Right lobe of liver (tissue), 6 donors: ENCODE results near the gene PHF14. TPM values are rescaled to one million over a fixed set of nuclear protein-coding genes. Genes with fewer than 3 reads are reported as not detected.

ENCODE experiments used
- ATAC-seq, 4 donors: fragments of 200-7000 bp; cut with Tn5 transposase; one replicate each; pipeline ENCODE4 v1.9.1; 2020; ENCODE audit warnings: mild to moderate bottlenecking in 4 of 4, moderate library complexity in 4 of 4
- DNase-seq, 3 donors: peaks; one replicate each; pipeline ENCODE4 v3.0.0-alpha.2; 2020
- H3K27ac ChIP-seq, 3 donors: fragments of 200-600 bp; one replicate each; pipeline ENCODE4 v1.8.0; 2022
- H3K27me3 ChIP-seq, 2 donors: fragments of 200-600 bp; one replicate each; pipeline ENCODE4 v1.8.0; 2022
- H3K36me3 ChIP-seq, 4 donors: fragments of 200-600 bp; sonication (generic) in 1 of 4; one replicate each; pipeline versions ENCODE4 v1.5.1 to v1.8.0; 2017 to 2022; ENCODE audit warnings: control low read depth in 1 of 4
- H3K4me1 ChIP-seq, 4 donors: fragments of 200-600 bp; sonication (generic) in 1 of 4; one replicate each; pipeline versions ENCODE4 v1.5.1 to v1.8.0; 2017 to 2022; ENCODE audit warnings: control low read depth in 1 of 4
- H3K4me3 ChIP-seq, 3 donors: fragments of 200-600 bp; one replicate each; pipeline ENCODE4 v1.8.0; 2022
- H3K9me3 ChIP-seq, 4 donors: fragments of 200-600 bp; sonication (generic) in 1 of 4; one replicate each; pipeline versions ENCODE4 v1.5.1 to v1.8.0; 2017 to 2022; ENCODE audit warnings: control low read depth in 1 of 4
- POLR2A ChIP-seq: fragments of 450-650 bp; IDR thresholded peaks from one replicate; pipeline ENCODE4 v1.6.1; 2017; ENCODE audit warnings: antibody characterized with exemption, mild to moderate bottlenecking
- WGBS: methylation state at CpG from one replicate; pipeline ENCODE4 v1.1.6; 2018; ENCODE audit warnings: low coverage, low lambda C conversion rate; ENCODE audit not compliant: insufficient coverage; ENCODE audit errors: missing lambda C conversion rate; 5-methylcytosine and 5-hydroxymethylcytosine counted together
- intact Hi-C, 2 donors: fragments of 100-400 bp; cut with DNase I; formaldehyde crosslinking; loops; one replicate each; pipeline versions ENCODE4 v1.11.2 to v1.14.1; 2022
- total RNA-seq, 6 experiments: library from RNA; depleted of rRNA in 2 of 6; stranded (reverse); fragments of >200 nt in 2 of 6; fragmentation: NEBNext Ultra II Directional in 3 of 6; extraction: Animal tissue kit (Norgen Biotek cat#: 25700) in 3 of 6; gene quantifications; one replicate each; pipeline versions ENCODE4 v1.1.0 to v1.2.4, GENCODE V29; 2016 to 2023
- TF ChIP-seq, protein P1 (sequence below), 4 donors: fragments of 200-600 bp in 3 of 4; fragments of 450-650 bp in 1 of 4; IDR thresholded peaks; one replicate each; pipeline versions ENCODE4 v1.5.1 to v1.8.0; 2016 to 2022; ENCODE audit warnings: antibody characterized with exemption in 4 of 4, mild to moderate bottlenecking in 2 of 4
- donor health status: DM: no; HTN: yes; CAD: no.
- donor health status: DM: no; HTN: no; CAD: no.
- donor health status: DM: no; HTN: no; CAD: no.
- donor health status: DM: no; HTN: yes; CAD: no.
- donor health status: DM: no; HTN: yes; CAD: no.

PHF14 gene
- total RNA-seq, 6 experiments from 2014 or later, result 13.5 to 25.7 (median 16.7) TPM

DNA sequence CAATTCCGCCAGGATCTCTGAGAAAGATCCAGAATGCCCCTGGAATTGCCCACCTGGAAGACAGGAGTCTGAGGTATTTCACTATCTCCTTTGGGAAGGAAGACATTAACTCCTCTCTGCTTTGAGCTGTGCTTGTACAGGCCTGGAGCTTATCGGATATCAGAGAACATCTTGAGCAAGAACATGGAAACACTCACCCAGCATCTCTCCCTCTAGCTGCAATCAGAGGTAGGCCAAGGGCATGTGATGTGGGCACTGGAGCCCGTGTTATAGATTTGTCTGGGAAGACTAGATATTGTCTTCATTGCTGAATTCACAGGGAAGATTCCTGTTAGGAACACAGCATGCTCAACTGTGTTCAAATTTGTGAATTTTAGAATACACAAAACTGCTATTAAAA, 233.9 kb downstream of the PHF14 start:
- Histone ChIP-seq H3K4me1 (peaks cover 3 to 8% (median 3%) of the 10 kb centered on the region in 4 donors), H3K27me3 (no peaks in the 10 kb centered on the region), H3K4me3 (no peak overlapping the region), H3K36me3 (peaks cover 0 to under 1% (median 0%) of the 10 kb centered on the region in 4 donors), H3K9me3 (no peaks in the 10 kb centered on the region), H3K27ac (no peak overlapping the region)
- DNase-seq, result no peak
- peak in 1 of 4 donors; percentile 13 for ATAC-seq
- WGBS, result 100% methylated on average over 1 of the region's 3 CpGs
- TF ChIP-seq, protein P1, sequence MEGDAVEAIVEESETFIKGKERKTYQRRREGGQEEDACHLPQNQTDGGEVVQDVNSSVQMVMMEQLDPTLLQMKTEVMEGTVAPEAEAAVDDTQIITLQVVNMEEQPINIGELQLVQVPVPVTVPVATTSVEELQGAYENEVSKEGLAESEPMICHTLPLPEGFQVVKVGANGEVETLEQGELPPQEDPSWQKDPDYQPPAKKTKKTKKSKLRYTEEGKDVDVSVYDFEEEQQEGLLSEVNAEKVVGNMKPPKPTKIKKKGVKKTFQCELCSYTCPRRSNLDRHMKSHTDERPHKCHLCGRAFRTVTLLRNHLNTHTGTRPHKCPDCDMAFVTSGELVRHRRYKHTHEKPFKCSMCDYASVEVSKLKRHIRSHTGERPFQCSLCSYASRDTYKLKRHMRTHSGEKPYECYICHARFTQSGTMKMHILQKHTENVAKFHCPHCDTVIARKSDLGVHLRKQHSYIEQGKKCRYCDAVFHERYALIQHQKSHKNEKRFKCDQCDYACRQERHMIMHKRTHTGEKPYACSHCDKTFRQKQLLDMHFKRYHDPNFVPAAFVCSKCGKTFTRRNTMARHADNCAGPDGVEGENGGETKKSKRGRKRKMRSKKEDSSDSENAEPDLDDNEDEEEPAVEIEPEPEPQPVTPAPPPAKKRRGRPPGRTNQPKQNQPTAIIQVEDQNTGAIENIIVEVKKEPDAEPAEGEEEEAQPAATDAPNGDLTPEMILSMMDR (IDR thresholded peaks at IDR 0.05), result no peak
- TF ChIP-seq POLR2A, result no peak
- intact Hi-C loops, result loop anchor here in 1 of 2 donors (10.0 kb wide), 1 partner anchor 127 kb away; no protein-coding TSS in a partner anchor

DNA sequence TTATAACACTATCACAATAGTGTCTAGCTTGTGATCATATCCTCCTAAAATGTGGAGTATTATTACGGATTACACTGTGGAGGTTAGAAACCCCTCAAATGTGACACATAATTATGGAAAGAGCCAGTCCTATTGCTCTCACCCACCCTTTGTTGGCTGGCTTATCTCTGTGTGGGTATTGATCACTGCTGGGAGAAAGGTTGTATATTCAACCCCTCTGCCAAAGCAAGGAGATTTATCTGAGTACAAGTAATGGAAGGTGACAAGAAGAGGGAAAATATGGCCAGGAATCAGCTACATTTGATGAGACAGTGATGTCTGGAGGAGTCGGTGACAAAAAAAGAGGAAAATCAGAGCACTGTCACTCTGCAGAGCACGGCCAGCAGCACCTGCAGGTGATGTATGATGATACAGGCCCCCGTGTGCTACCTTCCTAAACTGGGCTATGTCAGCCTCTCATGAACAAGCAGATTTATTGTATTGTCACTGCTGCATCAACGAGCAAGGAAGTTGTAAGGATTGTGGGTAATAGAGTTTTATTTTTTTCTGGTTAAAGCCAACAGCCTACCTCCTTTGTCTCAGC, 235.3 kb downstream of the PHF14 start:
- Histone ChIP-seq H3K4me3 (no peak overlapping the region), H3K9me3 (no peaks in the 10 kb centered on the region), H3K4me1 (peaks cover 3 to 22% (median 8%) of the 10 kb centered on the region in 4 donors), H3K27me3 (no peaks in the 10 kb centered on the region), H3K36me3 (no peaks in the 10 kb centered on the region), H3K27ac (no peak overlapping the region)
- ATAC-seq (no peak), DNase-seq (no peak)
- intact Hi-C loops, result loop anchor here in 1 of 2 donors (10.0 kb wide), 1 partner anchor 126 kb away; no protein-coding TSS in a partner anchor
- no peak for TF ChIP-seq POLR2A
- TF ChIP-seq, protein P1 (IDR thresholded peaks at IDR 0.05), result no peak
- WGBS, result 74% methylated on average over 5 of the region's 5 CpGs

DNA sequence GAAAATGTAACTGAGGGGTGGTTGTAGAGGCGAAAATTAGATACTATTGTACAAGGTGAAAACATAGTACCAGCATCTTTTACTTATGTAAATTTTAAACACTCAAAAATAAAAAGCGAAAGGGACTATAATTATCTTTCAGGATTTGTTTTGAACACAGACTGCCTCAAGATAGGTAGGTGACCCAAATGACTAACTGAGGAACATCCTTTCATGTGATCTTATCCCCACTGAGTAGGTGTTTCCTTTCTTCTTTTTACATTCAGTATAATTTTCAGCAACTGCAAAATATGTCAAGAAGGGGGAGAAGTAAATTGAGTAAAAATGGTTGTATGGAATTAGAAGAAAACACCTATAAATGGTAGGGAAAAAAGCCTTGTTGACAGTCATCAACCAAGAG, 236.7 kb downstream of the PHF14 start:
- DNase-seq (no peak), ATAC-seq (no peak)
- no peak for TF ChIP-seq POLR2A
- TF ChIP-seq, protein P1 (IDR thresholded peaks at IDR 0.05), result no peak
- H3K27ac ChIP-seq, result no peak overlapping the region
- H3K9me3 ChIP-seq, result no peaks in the 10 kb centered on the region
- H3K4me1 ChIP-seq, result peaks cover 3 to 32% (median 12%) of the 10 kb centered on the region in 4 donors
- H3K27me3 ChIP-seq, result no peaks in the 10 kb centered on the region
- intact Hi-C loops, result no loop called here
- no peaks in the 10 kb centered on the region for H3K36me3 ChIP-seq
- WGBS, result 96% methylated on average over 2 of the region's 2 CpGs
- no peak overlapping the region for H3K4me3 ChIP-seq

DNA sequence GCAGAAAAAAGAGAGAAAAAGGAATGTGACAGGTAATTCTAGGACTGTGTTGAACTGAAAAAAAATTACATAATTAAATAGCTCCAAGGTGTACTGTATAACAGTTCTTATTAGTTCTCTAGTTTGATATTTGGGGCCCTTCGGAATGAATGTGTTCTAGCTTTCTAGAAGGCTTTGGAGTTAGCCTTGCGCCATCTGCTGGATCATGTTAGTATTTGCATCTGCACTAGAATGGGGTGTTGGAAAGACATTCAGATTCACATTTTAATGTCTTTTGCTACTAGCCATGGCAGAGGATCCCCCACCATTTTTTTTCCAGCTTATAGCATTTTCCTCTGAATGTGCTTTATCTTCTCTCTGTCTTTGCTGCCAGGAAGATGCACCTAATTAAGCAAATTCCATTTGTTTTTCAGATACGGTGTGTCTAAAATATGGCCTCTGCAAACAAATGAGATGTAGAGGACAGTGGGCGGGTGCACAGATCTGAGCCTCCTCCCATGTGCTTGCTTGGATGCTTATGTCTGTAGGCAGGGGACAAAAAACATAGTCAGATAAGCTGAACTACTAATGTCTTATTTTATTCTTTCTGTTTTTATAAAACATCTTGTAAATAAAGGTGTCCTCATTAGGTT, 238.5 kb downstream of the PHF14 start:
- peak overlapping the region in 1 of 3 donors; percentile 27 for H3K27ac ChIP-seq
- no peak for TF ChIP-seq POLR2A
- TF ChIP-seq, protein P1 (IDR thresholded peaks at IDR 0.05), result peak; percentile 81 to 86 (median 84)
- ATAC-seq (peak; percentile 85 to 92 (median 86)), DNase-seq (peak in 1 of 3 donors; percentile 68)
- H3K9me3 ChIP-seq, result no peaks in the 10 kb centered on the region
- H3K4me1 ChIP-seq, result peaks cover 3 to 47% (median 12%) of the 10 kb centered on the region in 4 donors
- 15% methylated on average over 4 of the region's 4 CpGs for WGBS
- intact Hi-C loops, result no loop called here
- H3K27me3 ChIP-seq, result no peaks in the 10 kb centered on the region
- no peaks in the 10 kb centered on the region for H3K36me3 ChIP-seq
- no peak overlapping the region for H3K4me3 ChIP-seq
